Loucy (cell line): ENCODE results near the gene RASD1.
"Not testable (repeated sequence)": the region's sequence is repeated elsewhere in the genome, so short reads cannot be mapped to it uniquely, and the experiment has no call there.

Source experiments
- EZH2phosphoT487 ChIP-seq: fragments of 200-600 bp; IDR thresholded peaks from 2 replicates; pipeline ENCODE4 v1.6.1; 2018; ENCODE audit warnings: antibody characterized with exemption, mild to moderate bottlenecking, moderate library complexity, borderline replicate concordance
- TF ChIP-seq, protein P1 (sequence below): fragments of 200-600 bp; sonication (generic); conservative IDR thresholded peaks from 2 replicates; pipeline ENCODE4 v1.5.1; 2014; ENCODE audit warnings: mild to moderate bottlenecking, antibody characterized with exemption, low read length

GRCh38 chr17:17454700-17455099 lies 41.5 kb downstream of the RASD1 start:
- TF ChIP-seq, protein P1, sequence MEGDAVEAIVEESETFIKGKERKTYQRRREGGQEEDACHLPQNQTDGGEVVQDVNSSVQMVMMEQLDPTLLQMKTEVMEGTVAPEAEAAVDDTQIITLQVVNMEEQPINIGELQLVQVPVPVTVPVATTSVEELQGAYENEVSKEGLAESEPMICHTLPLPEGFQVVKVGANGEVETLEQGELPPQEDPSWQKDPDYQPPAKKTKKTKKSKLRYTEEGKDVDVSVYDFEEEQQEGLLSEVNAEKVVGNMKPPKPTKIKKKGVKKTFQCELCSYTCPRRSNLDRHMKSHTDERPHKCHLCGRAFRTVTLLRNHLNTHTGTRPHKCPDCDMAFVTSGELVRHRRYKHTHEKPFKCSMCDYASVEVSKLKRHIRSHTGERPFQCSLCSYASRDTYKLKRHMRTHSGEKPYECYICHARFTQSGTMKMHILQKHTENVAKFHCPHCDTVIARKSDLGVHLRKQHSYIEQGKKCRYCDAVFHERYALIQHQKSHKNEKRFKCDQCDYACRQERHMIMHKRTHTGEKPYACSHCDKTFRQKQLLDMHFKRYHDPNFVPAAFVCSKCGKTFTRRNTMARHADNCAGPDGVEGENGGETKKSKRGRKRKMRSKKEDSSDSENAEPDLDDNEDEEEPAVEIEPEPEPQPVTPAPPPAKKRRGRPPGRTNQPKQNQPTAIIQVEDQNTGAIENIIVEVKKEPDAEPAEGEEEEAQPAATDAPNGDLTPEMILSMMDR: not testable (repeated sequence)
- not testable (repeated sequence) for TF ChIP-seq EZH2phosphoT487
